Activated naive CD8-positive, alpha-beta T cell treated with anti-CD3 and anti-CD28 coated beads for 36 hours (primary cell): ENCODE measurements around the gene PPP1CC. TPM values are rescaled to one million over a fixed set of nuclear protein-coding genes. Genes with fewer than 3 reads are reported as not detected.

Source experiments
- total RNA-seq, 2 experiments: library from RNA; stranded (reverse); gene quantifications; one replicate each; pipeline ENCODE4 v1.2.3, GENCODE V29; 2021

Gene PPP1CC
- total RNA-seq, 2 experiments from 2014 or later = 260 to 270 TPM

Other genes starting within 250 kb of the PPP1CC start
- 10 to 100 TPM; 84.5 to 91.2 TPM for gene VPS29, start 240.8 kb downstream of the PPP1CC start, total RNA-seq
- gene RAD9B, start 240.6 kb downstream of the PPP1CC start, total RNA-seq = 1 to 10 TPM; 2.8 to 3.2 TPM
- 10 to 100 TPM; 46.2 to 48.3 TPM for gene PPTC7, start 159.6 kb downstream of the PPP1CC start, total RNA-seq
- 10 to 100 TPM; 11.0 to 13.6 TPM for gene TCTN1, start 128.8 kb downstream of the PPP1CC start, total RNA-seq
- gene HVCN1, start 53.8 kb downstream of the PPP1CC start, total RNA-seq = 10 to 100 TPM; 47.4 to 49.1 TPM
- gene CCDC63, start 104.1 kb upstream of the PPP1CC start, total RNA-seq = not detected
- gene MYL2, start 177.7 kb upstream of the PPP1CC start, total RNA-seq = not detected